AG04449 (cell line): ENCODE measurements around the gene LRRC45.
"Not testable (repeated sequence)": the region's sequence is repeated elsewhere in the genome, so short reads cannot be mapped to it uniquely, and the experiment has no call there.

ENCODE experiments used
- CTCF ChIA-PET: fragments of 350-600 bp; formaldehyde crosslinking; extraction: SDS; loops from one replicate; lab custom pipeline; 2021; ENCODE audit warnings: antibody characterized with exemption; lab: Yijun Ruan, JAX
- POLR2A ChIA-PET: fragments of 400-600, 350-600 bp; formaldehyde crosslinking; extraction: SDS; loops from one replicate; lab custom pipeline; 2020; ENCODE audit warnings: antibody characterized with exemption, inconsistent platforms; lab: Yijun Ruan, JAX
- DNase-seq: peaks from one replicate; pipeline ENCODE4 v3.0.0-alpha.2; 2010; ENCODE audit warnings: low read depth, low spot score
- H3K4me3 ChIP-seq: 2 replicates; pipeline ENCODE4 v1.5.1; 2011; ENCODE audit warnings: low read depth, mild to moderate bottlenecking, control low read depth, low read length
- TF ChIP-seq, protein P1 (sequence below): IDR thresholded peaks from one replicate; pipeline ENCODE4 v1.5.1; 2011; ENCODE audit warnings: mild to moderate bottlenecking, moderate library complexity, low read length, control low read depth, inconsistent platforms; ENCODE audit not compliant: insufficient read depth; ENCODE audit errors: missing control alignments

LRRC45 gene

DNA sequence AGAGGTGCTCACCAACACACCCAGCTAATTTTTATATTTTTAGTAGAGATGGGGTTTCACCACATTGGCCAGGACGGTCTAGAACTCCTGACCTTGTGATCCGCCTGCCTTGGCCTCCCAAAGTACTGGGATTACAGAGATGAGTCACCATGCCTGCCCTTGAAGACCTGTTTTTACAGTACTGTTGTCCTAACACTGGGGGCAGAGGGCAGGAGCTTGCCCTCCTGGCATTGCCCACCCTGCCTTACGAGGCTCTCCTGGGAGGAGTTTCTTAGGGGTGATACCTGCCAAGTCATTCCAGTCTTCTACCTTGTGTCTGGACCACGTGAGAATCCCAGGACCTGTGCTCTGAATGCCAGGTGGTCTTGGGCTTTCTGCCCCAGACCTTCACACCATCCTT, 43.0 kb upstream of the LRRC45 start:
- ChIA-PET POLR2A (no interaction called here), CTCF (interaction anchor here (1.0 to 3.7 kb wide), 4 partner anchors 9 to 21 kb away, joined by 3 to 11 read pairs (median 5); partner anchors contain the start of gene NOTUM)
- TF ChIP-seq, protein P1, sequence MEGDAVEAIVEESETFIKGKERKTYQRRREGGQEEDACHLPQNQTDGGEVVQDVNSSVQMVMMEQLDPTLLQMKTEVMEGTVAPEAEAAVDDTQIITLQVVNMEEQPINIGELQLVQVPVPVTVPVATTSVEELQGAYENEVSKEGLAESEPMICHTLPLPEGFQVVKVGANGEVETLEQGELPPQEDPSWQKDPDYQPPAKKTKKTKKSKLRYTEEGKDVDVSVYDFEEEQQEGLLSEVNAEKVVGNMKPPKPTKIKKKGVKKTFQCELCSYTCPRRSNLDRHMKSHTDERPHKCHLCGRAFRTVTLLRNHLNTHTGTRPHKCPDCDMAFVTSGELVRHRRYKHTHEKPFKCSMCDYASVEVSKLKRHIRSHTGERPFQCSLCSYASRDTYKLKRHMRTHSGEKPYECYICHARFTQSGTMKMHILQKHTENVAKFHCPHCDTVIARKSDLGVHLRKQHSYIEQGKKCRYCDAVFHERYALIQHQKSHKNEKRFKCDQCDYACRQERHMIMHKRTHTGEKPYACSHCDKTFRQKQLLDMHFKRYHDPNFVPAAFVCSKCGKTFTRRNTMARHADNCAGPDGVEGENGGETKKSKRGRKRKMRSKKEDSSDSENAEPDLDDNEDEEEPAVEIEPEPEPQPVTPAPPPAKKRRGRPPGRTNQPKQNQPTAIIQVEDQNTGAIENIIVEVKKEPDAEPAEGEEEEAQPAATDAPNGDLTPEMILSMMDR, result no peak
- no peak overlapping the region for H3K4me3 ChIP-seq
- DNase-seq, result no peak

GRCh38 chr17:81980707-81981343, 42.3 kb upstream of the LRRC45 start:
- H3K4me3 ChIP-seq, result no peak overlapping the region
- CTCF ChIA-PET, result interaction anchor here (1.0 to 3.7 kb wide), 3 partner anchors 8 to 21 kb away, joined by 3 to 11 read pairs (median 4); no protein-coding TSS in a partner anchor
- POLR2A ChIA-PET, result no interaction called here
- DNase-seq, result no peak
- TF ChIP-seq, protein P1, result no peak

GRCh38 chr17:81981511-81981910, 41.6 kb upstream of the LRRC45 start:
- DNase-seq, H3K4me3 ChIP-seq: not testable (repeated sequence)
- ChIA-PET CTCF (interaction anchor here (1.3 to 3.7 kb wide), 2 partner anchors 13 to 22 kb away, joined by 3 to 11 read pairs; no protein-coding TSS in a partner anchor), POLR2A (interaction anchor here (0.7 kb wide), 1 partner anchor 72 kb away, joined by 3 read pairs; no protein-coding TSS in a partner anchor)

- TF ChIP-seq, protein P1, result no peak
- CTCF ChIA-PET, result interaction anchor here (0.7 to 3.7 kb wide), 4 partner anchors 8 to 37 kb away, joined by 3 to 11 read pairs (median 3); no protein-coding TSS in a partner anchor
These were observed 40.0 kb upstream of the LRRC45 start for GRCh38 chr17:81983011-81983638.

DNA sequence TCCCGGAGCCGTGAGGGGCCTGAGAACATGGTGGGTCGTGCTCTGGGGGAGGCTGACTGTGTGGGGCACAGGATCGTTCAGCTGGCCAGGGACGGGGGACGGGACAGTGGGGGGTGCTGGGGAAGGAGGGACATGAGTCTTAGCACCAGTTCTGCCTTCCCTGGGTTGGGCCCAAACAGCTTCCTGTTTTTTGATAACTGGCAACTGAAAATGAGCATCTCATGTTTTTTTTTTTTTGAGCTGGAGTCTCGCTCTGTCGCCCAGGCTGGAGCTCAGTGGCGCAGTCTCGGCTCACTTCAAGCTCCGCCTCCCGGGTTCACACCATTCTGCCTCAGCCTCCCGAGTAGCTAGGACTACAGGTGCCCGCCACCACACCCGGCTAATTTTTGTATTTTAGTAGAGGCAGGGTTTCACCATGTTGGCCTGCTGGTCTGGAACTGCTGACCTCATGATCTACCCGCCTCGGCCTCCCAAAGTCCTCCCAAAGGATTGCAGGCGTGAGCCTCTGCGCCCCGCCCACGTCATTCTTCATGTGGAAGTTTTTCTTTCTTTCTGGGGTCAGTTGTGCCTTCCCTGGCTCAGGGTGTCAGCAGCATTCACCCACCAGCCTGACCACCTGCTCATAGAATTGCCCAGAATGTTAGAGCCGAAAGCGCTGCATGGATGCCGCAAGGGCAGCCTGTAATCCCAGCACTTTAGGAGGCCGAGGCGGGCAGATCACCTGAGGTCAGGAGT, 39.3 kb upstream of the LRRC45 start:
- CTCF ChIA-PET, result interaction anchor here (1.4 to 3.7 kb wide), 2 partner anchors 15 to 24 kb away, joined by 3 to 11 read pairs; no protein-coding TSS in a partner anchor
- no peak overlapping the region for H3K4me3 ChIP-seq
- POLR2A ChIA-PET, result no interaction called here
- TF ChIP-seq, protein P1, result no peak
- DNase-seq, result no peak

More at GRCh38 chr17:81983011-81983638, 40.0 kb upstream of the LRRC45 start:
- DNase-seq, result no peak
- POLR2A ChIA-PET, result no interaction called here
- no peak overlapping the region for H3K4me3 ChIP-seq

GRCh38 chr17:81984773-81985410, 38.2 kb upstream of the LRRC45 start:
- ChIA-PET CTCF (interaction anchor here (1.1 to 1.4 kb wide), 2 partner anchors 16 to 24 kb away, joined by 3 read pairs; partner anchors contain the start of gene NOTUM), POLR2A (no interaction called here)
- TF ChIP-seq, protein P1, result no peak
- no peak for DNase-seq
- no peak overlapping the region for H3K4me3 ChIP-seq
